ENCODE data around the gene RSBN1. TPM values are rescaled to one million over a fixed set of nuclear protein-coding genes. Genes with fewer than 3 reads are reported as not detected.
"Not testable (repeated sequence)": the region's sequence is repeated elsewhere in the genome, so short reads cannot be mapped to it uniquely, and the experiment has no call there.

RSBN1 gene
- total and polyA plus RNA-seq, 5 experiments from 2014 or later = 34.8 to 56.3 (median 39.1) TPM

- DNase-seq, H3K36me3 Mint-ChIP-seq, H3K4me3 Mint-ChIP-seq, H3K27ac Mint-ChIP-seq, ATAC-seq, POLR2A ChIA-PET, H3K27me3 Mint-ChIP-seq, H3K9me3 Mint-ChIP-seq: not testable (repeated sequence)
- peaks cover 0 to 22% (median 8%) of the 10 kb centered on the region in 4 donors for H3K4me1 Mint-ChIP-seq
These were observed 58.9 kb downstream of the RSBN1 start for GRCh38 chr1:113753333-113753732.

GRCh38 chr1:113751516-113751915 lies 60.8 kb downstream of the RSBN1 start:
- no peaks in the 10 kb centered on the region for H3K9me3 Mint-ChIP-seq
- DNase-seq (no peak), ATAC-seq (no peak)
- no peak overlapping the region for H3K27ac Mint-ChIP-seq
- no peak overlapping the region for H3K4me3 Mint-ChIP-seq
- peaks cover 0 to 7% (median 3%) of the 10 kb centered on the region in 3 donors for H3K36me3 Mint-ChIP-seq
- H3K4me1 Mint-ChIP-seq = peaks cover 0 to 9% (median 1%) of the 10 kb centered on the region in 4 donors
- H3K27me3 Mint-ChIP-seq = no peaks in the 10 kb centered on the region
- POLR2A ChIA-PET = no interaction called here

GRCh38 chr1:113751114-113751513 lies 61.2 kb downstream of the RSBN1 start:
- no peak for DNase-seq
- Mint-ChIP-seq H3K27ac (no peak overlapping the region), H3K27me3 (no peaks in the 10 kb centered on the region), H3K4me1 (peaks cover 0 to 5% (median under 1%) of the 10 kb centered on the region in 4 donors), H3K4me3 (no peak overlapping the region), H3K36me3 (peaks cover 0 to 7% (median 3%) of the 10 kb centered on the region in 3 donors), H3K9me3 (no peaks in the 10 kb centered on the region)
- POLR2A ChIA-PET = no interaction called here
- ATAC-seq = no peak

GRCh38 chr1:113749402-113749801 lies 62.9 kb downstream of the RSBN1 start:
- POLR2A ChIA-PET = no interaction called here
- Mint-ChIP-seq H3K27ac (peak overlapping the region in 1 of 10 donors; percentile 10), H3K4me1 (peaks cover 0 to under 1% (median 0%) of the 10 kb centered on the region in 4 donors), H3K27me3 (no peaks in the 10 kb centered on the region), H3K36me3 (peaks cover 0 to 6% (median 3%) of the 10 kb centered on the region in 3 donors), H3K4me3 (no peak overlapping the region), H3K9me3 (no peaks in the 10 kb centered on the region)
- DNase-seq = no peak
- ATAC-seq = no peak

DNA sequence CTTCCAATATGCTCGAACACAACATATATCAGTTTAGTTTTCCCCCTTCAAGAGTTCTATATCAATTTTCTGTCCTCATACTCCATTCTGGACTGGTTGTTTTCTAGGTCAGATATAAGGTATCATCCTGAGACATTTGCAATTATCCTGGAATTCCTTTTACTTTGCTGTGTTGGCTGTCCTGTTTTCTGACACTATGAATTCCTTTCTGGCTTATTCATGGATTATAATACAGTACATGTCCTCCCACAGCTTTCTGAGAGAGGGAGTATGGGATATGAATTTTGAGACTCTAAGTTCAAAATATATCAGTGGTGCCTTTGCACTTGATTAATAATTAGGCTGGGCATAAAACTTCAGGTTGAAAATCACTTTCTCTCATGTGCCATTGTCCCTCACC lies 64.9 kb downstream of the RSBN1 start:
- no peak for ATAC-seq

GRCh38 chr1:113745425-113745824 lies 66.9 kb downstream of the RSBN1 start:
- no peak for ATAC-seq
- H3K27ac Mint-ChIP-seq = peak overlapping the region in 2 of 10 donors; percentile 16 to 37
- no peak overlapping the region for H3K4me3 Mint-ChIP-seq
- H3K4me1 Mint-ChIP-seq = peaks cover 0 to 3% (median under 1%) of the 10 kb centered on the region in 4 donors
- no peaks in the 10 kb centered on the region for H3K27me3 Mint-ChIP-seq
- peaks cover 0 to 5% (median 0%) of the 10 kb centered on the region in 3 donors for H3K36me3 Mint-ChIP-seq
- H3K9me3 Mint-ChIP-seq = no peaks in the 10 kb centered on the region
- no peak for DNase-seq
- POLR2A ChIA-PET = no interaction called here

More for the DNA sequence above, 64.9 kb downstream of the RSBN1 start:
- H3K27me3 Mint-ChIP-seq = no peaks in the 10 kb centered on the region
- no peak overlapping the region for H3K4me3 Mint-ChIP-seq
- no peak for DNase-seq
- H3K36me3 Mint-ChIP-seq = peaks cover 0 to 5% (median 0%) of the 10 kb centered on the region in 3 donors
- POLR2A ChIA-PET = interaction anchor here (0.6 kb wide), 1 partner anchor 46 kb away, joined by 3 read pairs; no protein-coding TSS in a partner anchor
- no peaks in the 10 kb centered on the region for H3K9me3 Mint-ChIP-seq
- peaks cover 0 to 3% (median under 1%) of the 10 kb centered on the region in 4 donors for H3K4me1 Mint-ChIP-seq
- no peak overlapping the region for H3K27ac Mint-ChIP-seq

DNA sequence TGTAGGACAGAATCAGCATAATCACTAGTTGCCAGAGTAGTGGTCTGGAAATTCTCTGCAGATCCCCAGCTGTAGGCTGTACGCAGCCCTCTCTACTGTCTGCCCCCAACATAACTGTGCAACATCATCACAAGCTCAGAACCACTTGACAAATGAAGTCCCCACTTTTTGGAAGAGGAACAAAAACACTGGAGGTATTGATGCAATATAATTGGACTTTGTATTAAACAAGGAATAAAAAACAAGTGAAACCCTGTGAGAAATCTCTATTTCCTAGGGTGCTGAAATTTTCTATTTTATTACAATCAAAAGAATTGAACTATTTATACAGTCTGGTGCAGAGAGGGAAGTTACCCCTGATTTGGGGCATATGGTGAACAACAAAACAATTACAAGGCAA lies 68.2 kb downstream of the RSBN1 start:
- POLR2A ChIA-PET = no interaction called here
- no peak for ATAC-seq
- no peaks in the 10 kb centered on the region for H3K27me3 Mint-ChIP-seq
- DNase-seq = no peak
- no peak overlapping the region for H3K27ac Mint-ChIP-seq
- no peaks in the 10 kb centered on the region for H3K36me3 Mint-ChIP-seq
- peaks cover 0 to 3% (median under 1%) of the 10 kb centered on the region in 4 donors for H3K4me1 Mint-ChIP-seq
- no peak overlapping the region for H3K4me3 Mint-ChIP-seq
- H3K9me3 Mint-ChIP-seq = no peaks in the 10 kb centered on the region

- Mint-ChIP-seq H3K27me3 (no peaks in the 10 kb centered on the region), H3K4me3 (no peak overlapping the region), H3K4me1 (peaks cover 0 to 3% (median under 1%) of the 10 kb centered on the region in 4 donors), H3K9me3 (no peaks in the 10 kb centered on the region), H3K27ac (no peak overlapping the region), H3K36me3 (peaks cover 0 to 2% (median 0%) of the 10 kb centered on the region in 3 donors)
- DNase-seq (no peak), ATAC-seq (no peak)
- POLR2A ChIA-PET = interaction anchor here (0.6 kb wide), 1 partner anchor 15 kb away, joined by 3 read pairs; no protein-coding TSS in a partner anchor
These were observed 69.8 kb downstream of the RSBN1 start for GRCh38 chr1:113742515-113742914.

DNA sequence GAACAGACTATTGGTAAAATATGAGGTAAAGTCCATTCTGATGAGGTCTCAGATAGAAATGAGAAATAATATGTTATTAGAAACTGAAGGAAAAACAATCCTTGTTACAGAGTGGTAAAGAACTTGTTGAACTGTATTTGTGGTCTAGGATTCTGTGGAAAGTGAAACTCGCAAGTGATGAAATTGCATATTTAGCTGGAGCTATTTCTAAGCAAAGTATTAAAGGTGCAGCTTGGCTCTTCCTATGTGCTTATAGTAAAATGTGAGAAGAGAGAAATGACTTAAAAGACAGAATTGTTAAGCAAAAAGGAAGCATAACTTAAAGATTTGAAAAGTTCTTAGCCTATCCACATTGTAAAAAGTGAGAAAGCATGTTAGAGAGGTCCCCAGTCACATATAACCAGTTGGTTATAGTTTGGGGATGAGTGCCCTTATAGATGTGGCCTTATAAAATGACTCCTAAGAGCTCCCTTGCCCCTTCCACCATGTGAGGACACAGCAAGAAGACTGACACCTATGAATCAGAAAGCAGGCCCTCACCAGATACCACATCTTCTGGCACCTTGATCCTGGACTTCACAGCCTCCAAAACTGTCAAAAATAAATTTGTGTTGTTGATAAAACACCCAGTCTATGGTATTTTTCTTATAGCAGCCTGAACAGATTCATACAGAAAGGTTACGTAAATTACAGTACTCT lies 77.8 kb downstream of the RSBN1 start:
- H3K4me1 Mint-ChIP-seq = no peaks in the 10 kb centered on the region
- H3K27ac Mint-ChIP-seq = peak overlapping the region in 1 of 10 donors; percentile 68
- H3K36me3 Mint-ChIP-seq = peaks cover 0 to 11% (median 2%) of the 10 kb centered on the region in 3 donors
- no peak for ATAC-seq
- H3K27me3 Mint-ChIP-seq = no peaks in the 10 kb centered on the region
- DNase-seq = no peak
- POLR2A ChIA-PET = no interaction called here
- H3K9me3 Mint-ChIP-seq = no peaks in the 10 kb centered on the region
- H3K4me3 Mint-ChIP-seq = no peak overlapping the region

DNA sequence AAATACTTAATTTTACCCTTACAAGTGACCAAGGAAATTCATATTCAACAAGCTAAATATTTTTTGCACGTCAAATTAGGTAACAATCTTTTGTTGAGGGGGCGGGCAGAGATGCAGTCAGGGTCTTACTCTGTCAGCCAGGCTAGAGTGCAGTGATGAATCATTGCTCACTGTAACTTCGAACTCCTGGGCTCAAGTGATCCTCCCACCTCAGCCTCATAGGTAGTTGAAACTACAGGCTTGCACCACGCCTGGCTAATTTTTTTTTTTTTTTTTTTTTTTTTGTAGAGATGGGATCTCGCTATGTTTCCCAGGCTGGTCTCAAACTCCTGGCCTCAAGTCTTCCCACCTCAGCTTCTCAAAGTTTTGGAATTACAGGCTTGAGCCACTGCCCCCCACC lies 79.5 kb downstream of the RSBN1 start:
- peaks cover 0 to 11% (median 6%) of the 10 kb centered on the region in 3 donors for H3K36me3 Mint-ChIP-seq

GRCh38 chr1:113721010-113721409 lies 91.3 kb downstream of the RSBN1 start:
- no peak for ATAC-seq
- POLR2A ChIA-PET = no interaction called here

More for the DNA sequence above, 79.5 kb downstream of the RSBN1 start:
- no peaks in the 10 kb centered on the region for H3K9me3 Mint-ChIP-seq
- DNase-seq (no peak), ATAC-seq (no peak)
- H3K27me3 Mint-ChIP-seq = no peaks in the 10 kb centered on the region
- no peaks in the 10 kb centered on the region for H3K4me1 Mint-ChIP-seq
- H3K27ac Mint-ChIP-seq = no peak overlapping the region
- POLR2A ChIA-PET = no interaction called here
- H3K4me3 Mint-ChIP-seq = no peak overlapping the region

GRCh38 chr1:113718621-113719020 lies 93.7 kb downstream of the RSBN1 start:
- DNase-seq, POLR2A ChIA-PET, H3K27me3 Mint-ChIP-seq, H3K4me3 Mint-ChIP-seq, ATAC-seq, H3K27ac Mint-ChIP-seq, H3K4me1 Mint-ChIP-seq: not testable (repeated sequence)
- Mint-ChIP-seq H3K9me3 (peaks cover 8 to 46% (median 21%) of the 10 kb centered on the region in 9 donors), H3K36me3 (peaks cover 27 to 50% (median 36%) of the 10 kb centered on the region in 3 donors)

More at GRCh38 chr1:113721010-113721409, 91.3 kb downstream of the RSBN1 start:
- Mint-ChIP-seq H3K36me3 (peaks cover 27 to 51% (median 42%) of the 10 kb centered on the region in 3 donors), H3K4me3 (no peak overlapping the region), H3K27me3 (no peaks in the 10 kb centered on the region), H3K27ac (no peak overlapping the region), H3K9me3 (peaks cover 8 to 46% (median 19%) of the 10 kb centered on the region in 9 donors), H3K4me1 (no peaks in the 10 kb centered on the region)
- DNase-seq = no peak

GRCh38 chr1:113717506-113717905 lies 94.8 kb downstream of the RSBN1 start:
- DNase-seq, H3K4me1 Mint-ChIP-seq, ATAC-seq, H3K27me3 Mint-ChIP-seq, H3K4me3 Mint-ChIP-seq, POLR2A ChIA-PET, H3K27ac Mint-ChIP-seq: not testable (repeated sequence)
- Mint-ChIP-seq H3K36me3 (peaks cover 27 to 52% (median 35%) of the 10 kb centered on the region in 3 donors), H3K9me3 (peaks cover 8 to 46% (median 21%) of the 10 kb centered on the region in 9 donors)
